NCI-H1436 (cell line): ENCODE data around the gene THEM5.
"Not testable (repeated sequence)": the region's sequence is repeated elsewhere in the genome, so short reads cannot be mapped to it uniquely, and the experiment has no call there.

ENCODE experiments used
- DNase-seq: peaks from one replicate; lab custom pipeline; 2025; lab: John Stamatoyannopoulos, UW

The THEM5 gene

GRCh38 chr1:151867765-151868411 is 14.4 kb upstream of the THEM5 start:
- no peak for DNase-seq

GRCh38 chr1:151867321-151867720 is 13.8 kb upstream of the THEM5 start:
- no peak for DNase-seq

DNA sequence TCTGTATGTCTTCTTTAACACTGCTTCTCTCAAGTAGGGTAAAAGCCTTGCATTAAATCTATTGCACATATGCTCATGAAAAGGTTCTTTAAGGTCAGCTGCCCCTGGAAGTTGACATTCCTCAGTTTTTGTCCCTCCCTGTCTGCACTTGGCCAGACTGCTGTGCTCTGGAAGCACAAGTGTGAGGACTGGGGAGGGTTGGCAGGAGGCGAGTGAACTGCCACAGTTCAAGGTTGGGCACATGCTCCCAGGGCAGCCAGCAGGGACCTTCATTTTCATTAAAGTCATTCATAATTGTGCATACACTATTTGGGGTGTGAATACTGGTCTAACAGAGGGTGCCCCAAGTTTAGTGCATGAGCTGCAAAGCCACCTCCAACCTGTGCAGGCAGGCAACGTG is 10.9 kb upstream of the THEM5 start:
- DNase-seq, result no peak

GRCh38 chr1:151862604-151863003 is 9.1 kb upstream of the THEM5 start:
- no peak for DNase-seq

- DNase-seq, result no peak
Observed at GRCh38 chr1:151860504-151861187, 7.1 kb upstream of the THEM5 start.

GRCh38 chr1:151859891-151860293 is 6.4 kb upstream of the THEM5 start:
- no peak for DNase-seq

GRCh38 chr1:151858886-151859665 is 5.6 kb upstream of the THEM5 start:
- DNase-seq, result no peak

DNA sequence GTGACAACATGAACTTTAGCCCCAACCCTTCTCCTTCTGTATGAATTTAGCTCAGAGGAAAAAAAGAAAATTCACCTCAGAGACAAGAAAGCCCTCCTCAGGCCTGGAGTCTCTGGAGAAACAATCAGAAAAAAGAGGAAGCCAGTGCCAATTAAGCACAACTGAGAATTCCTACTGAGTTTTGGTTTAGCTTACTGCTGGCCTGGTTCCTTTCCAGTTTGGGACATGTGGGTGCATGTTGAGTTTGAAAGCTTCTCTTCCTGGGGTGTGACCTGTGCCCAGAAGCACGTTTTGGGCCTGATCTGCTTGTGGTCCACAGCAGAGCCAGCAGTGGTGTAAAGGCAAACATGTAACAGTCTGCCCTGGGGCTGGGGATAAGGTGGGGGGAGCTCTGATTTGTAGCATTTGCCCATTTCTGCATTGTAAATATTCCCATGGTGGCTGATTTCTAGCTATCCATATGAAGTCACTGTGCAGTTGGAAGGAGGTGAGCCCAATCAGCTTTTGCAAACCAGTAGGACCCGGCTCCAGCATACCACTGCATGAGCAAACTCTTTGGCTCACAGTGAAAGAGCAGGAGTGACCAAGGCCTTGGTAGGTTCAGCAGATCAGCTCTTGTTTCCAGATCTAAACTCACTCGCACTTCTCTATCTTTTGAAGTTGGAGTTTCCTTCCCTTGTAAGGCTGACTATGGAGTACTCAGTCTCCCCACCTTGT is 4.7 kb upstream of the THEM5 start:
- no peak for DNase-seq

DNA sequence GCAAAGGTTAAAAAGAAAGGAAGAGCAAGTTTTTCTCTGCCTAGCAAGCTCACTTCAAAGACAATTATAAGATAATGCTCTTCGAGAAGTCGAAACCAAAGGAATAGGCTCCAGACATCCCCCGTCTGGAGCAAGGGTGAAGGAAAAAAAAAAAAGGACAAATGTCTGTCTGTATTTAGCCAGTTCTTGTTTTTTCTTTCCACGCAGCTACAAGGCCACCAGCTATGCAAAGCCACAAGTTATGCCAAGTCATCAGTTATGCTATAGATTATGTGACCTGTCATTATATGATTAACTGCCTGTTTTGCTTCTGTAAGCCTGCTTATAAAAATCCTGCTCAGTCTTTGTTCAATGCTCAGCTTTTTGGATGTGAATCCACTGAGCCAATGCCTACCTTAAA is 2.4 kb upstream of the THEM5 start:
- no peak for DNase-seq

- not testable (repeated sequence) for DNase-seq
Observed at GRCh38 chr1:151855516-151855915, 2.0 kb upstream of the THEM5 start.

- DNase-seq, result no peak
Observed at GRCh38 chr1:151854658-151855057, 1.1 kb upstream of the THEM5 start.

DNA sequence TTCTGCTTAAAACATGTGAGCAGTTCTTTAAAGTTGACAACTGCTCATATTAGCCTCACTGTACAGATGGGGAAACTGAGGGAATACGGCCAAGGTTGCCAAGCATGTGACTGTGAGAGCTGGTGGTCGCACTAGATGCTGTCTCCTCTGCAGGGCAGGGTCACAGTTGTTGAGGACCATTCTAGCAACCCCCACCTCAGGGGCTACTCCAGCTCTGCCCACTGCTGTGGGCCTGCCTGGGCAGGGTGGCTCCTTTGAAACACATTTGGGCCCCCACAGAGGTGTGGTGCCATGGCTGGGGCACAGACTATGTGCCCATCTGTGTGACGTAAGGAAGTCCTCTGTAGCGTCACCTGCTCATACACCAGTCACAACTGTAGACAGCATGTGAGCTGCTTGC is 779 bp downstream of the THEM5 start:
- DNase-seq, result no peak

GRCh38 chr1:151851886-151852285 is 1.6 kb downstream of the THEM5 start:
- no peak for DNase-seq

DNA sequence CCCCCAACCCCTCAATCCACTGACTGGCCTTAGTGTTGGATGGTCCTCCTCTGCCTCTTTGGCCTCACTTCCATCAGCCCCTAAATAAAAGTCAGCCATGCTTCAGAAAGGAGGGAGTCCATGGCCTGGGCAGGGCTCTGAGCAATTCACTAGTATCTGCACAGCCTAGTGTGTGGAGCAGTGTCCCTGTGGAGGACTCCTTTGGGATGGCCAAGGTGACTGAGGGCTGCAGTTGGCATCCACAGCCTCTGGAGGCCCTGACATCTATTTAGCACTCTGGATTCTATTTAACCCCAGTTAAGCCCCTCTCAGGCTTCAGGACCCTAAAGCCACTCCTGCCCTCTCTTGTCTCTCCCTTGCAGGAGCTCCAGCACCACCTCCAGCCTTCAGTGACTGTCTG is 3.6 kb downstream of the THEM5 start:
- DNase-seq, result no peak

GRCh38 chr1:151849126-151849525 is 4.4 kb downstream of the THEM5 start:
- no peak for DNase-seq

DNA sequence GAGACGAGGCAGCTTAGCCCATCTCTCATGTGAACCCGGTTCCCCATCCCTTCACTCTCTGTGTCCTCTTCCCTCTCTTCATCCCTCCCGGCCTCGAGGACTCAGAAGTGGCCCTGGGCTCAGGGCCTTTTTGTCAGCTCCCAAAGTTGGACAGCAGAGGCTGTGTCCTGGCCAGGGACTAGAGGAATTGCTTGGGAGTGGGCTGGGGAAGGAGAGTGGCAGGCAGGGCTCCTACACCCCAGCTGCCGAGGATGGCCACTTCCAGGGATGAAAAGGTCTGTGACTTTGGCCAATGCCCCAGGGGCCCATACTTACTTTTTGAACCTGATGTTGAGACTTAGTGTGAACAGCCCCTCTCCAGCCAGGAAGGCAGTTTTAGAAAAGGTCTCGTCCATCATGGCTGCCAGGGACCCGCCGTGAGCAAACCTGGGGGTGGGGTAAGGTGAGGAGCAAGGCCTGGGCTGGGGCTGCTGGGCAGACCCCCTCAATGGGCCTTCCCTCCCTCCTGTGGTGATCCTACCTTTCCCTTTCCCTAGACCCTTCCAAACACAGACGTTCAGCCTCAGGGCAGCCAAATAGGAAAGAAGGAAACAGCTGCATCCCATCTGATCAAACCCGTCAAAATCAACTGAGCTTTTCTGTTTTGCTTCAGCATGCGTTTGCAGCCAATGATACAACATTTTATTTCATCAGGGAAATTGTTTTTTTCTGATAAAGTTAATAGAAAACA is 5.5 kb downstream of the THEM5 start:
- DNase-seq, result no peak

- no peak for DNase-seq
Observed at GRCh38 chr1:151846686-151847237, 6.8 kb downstream of the THEM5 start.

DNA sequence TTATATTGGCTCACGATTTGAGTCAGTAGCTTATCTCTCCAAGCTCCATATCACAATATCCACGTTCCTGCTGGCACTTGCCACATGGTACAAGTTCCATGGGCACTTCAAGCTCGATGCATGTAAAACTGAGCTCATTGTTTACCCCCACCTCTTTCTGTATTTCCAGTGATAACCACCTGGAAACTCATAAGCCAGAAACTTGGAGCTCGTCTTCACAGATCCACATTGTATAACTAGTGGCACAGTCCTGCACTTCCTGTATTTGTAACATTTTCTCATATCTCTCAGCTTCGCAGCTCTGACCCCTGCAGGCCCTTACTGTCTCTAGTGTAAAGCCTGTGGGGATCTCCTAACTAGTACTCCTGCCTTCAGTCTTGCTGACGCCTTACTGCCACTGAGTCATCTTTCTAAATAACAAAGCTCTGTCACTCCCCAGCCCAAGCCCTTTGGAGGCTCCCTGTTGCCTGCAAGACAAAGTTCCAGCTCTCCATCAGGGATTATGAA is 7.4 kb downstream of the THEM5 start:
- no peak for DNase-seq

- DNase-seq, result no peak
Observed at GRCh38 chr1:151843398-151843797, 10.1 kb downstream of the THEM5 start.

- DNase-seq, result no peak
Observed at GRCh38 chr1:151841141-151841540, 12.4 kb downstream of the THEM5 start.

DNA sequence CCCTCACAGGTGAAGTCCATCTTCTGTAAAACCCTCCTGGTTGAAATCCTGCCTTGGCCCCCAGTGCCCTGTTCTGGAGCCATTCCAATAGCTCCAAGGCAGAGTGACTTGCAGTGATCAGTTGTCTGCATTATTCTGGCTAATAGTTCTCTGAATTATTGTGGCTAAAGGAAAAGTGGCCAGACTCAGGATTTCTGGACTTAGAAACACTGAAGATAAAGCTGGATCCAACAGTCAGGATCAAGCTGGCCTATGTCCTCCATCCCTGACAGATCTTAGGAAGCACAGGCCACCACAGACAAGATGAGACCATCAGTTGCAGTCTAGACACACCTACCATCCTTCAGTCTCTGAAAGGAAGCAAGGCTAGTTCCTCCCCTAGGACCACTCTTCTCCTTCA is 13.1 kb downstream of the THEM5 start:
- no peak for DNase-seq
